Cerebellar nuclear complex (tissue), 1 donor: ENCODE measurements around the gene WWOX.

Experiments
- DNase-seq, 2 experiments: peaks; one replicate each; lab custom pipeline; 2025; lab: John Stamatoyannopoulos, UW

Gene WWOX

DNA sequence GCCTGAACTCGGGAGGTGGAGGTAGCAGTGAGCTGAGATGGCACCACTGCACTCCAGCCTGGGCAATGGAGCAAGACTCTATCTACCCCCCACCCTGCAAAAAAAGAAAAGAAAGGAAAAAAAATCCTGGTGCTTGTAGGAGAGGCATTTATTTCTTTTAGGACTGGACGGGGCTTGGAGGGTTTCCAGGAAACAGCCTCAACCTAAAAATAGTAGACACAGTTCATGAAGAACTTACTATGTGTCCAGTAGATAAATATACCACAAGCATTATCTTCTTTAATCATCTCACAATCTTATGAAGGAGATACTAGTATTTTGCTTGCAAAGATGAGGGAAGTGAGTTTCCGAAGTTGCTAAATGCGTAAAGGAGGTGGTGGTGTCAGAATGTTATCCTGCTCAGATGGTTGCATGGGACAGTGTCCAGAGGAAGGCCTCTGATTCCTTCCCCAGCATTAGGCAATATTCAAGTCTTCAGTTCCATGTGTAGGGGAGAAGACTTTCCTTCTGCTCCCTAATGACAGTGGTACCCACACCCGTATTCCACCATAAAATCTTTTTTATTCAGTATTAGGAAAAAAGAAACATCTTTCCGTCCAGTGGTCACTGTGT lies 263.2 kb downstream of the WWOX start:
- no peak for DNase-seq

DNA sequence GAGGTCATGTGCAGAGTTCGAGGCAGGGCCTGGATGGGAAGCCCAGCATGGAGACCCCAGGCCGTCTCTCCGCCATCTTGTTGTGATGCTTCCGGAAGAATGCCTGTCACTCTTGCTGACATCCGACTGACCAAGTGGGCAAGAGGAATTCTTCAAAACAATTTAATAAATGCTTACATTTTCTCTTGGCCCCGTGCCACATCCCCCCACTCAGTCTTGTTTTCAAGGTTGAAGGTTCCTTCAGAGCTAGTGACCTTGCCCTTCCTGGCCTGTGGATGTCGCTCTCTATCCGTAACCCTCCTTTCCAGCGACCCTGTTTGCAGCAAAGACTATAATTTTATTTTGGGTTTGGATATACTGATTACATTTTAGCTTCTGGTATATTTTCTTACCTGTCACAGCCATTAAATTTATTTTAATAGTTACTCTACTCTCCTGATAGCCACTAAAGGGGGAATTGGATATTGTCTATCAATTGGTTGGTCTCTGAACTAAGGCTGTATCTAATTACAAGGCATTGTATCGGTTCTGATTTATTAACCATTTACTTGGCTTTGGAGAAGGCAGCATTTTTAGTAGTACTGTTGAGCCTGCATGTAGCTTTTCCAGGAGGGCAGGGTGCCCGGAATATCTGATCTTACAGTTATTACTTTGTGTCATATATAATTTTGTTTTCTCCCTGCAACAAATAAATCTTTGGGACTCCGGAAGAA lies 264.5 kb downstream of the WWOX start:
- no peak for DNase-seq

DNA sequence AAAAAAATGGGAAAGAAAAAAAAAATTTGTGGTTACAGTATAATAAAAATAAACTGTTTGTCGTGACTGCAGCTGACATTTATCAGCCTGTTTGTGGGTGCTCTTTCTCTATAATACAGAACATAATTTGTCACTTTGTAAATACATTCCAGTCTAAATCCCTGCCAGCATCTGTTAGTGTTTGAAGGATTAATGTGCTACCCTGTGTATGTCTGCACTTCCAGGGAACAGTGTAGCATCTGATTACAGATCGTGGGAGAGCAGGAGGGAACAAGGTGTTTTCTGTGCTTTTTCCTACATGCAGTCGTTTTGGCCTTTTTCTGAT lies 265.1 kb downstream of the WWOX start:
- DNase-seq: no peak

DNA sequence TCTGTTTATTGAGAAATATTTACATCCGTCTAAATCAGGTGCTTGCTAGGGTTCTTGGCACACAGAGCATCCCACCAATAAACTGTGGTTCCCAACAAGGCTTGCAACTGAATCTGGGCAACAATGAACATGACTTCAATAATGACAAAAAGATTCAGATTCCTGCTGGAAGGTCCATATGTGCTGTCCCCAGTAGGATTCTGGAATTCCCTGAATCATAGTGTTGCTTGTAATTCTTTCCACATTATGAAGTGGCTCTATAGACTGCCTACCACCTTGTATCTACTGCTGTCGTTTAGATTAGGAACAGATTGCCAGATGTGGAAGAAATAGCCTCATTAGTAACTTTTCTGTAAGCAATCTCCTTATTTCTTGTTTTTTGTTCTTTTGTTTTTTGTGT lies 265.9 kb downstream of the WWOX start:
- DNase-seq: no peak

DNA sequence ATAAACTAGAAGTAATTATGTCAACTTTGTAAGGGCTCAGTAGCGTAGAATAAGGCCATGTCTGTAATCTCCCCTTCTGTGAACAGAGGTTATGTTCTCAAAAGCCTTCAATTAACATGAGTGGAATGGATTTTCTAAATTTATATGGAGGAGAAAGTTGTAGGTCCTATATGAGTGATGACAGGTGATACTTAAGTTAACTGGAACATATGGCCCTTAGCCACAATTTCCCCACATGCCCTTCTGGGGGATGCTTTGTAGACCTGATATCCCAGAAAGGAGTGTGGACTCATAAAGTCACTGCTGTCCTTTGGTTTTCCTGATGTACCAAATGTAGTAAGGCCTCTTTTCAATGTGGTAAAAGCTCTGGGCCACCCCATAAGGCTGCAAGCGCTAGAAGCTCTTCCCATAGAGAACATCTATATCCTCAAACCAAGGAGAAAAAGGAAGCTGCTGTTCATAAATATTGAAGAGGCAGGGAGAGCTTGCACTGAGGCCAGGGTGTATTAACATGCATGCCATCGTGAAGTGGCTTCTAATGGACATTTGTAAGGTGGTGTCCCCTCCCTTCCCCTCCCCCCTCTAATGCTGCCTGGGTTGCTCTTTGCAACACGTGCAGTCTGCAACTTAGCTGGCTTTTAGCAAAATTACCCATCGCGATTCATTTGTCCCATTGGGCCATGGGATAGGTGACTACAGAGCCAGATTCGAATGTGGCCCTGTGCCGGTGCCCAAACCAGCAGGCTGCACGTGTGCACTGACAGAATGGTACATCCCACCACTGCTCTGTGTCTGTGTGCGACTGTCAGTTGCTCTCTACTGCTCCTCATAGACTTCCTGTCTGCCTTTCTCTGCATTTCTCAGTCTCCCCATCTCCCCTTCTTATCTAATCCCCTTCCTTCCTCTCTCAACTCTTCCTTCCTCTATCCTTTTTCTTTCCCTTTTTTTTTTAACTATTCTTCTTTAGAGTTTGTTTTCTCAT lies 269.0 kb downstream of the WWOX start:
- no peak for DNase-seq

DNA sequence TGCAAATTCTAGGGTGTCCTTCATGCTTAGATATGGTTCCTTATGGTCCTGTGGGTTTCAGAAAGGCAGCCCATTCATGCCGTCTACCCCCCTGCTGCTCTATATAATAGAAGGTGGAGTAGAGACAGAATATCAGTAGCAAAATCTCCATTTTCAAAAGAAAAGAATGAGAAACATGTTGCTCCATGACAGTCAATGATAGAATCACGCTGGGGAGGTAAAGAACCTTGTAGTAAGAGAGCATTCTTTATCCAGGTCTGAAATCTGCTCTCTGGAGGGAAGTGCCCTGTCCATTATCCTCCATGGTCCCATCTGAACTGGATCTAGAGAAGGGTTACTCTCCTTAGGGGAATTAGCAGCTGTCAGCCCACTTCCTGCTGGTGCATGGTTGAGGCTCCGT lies 272.8 kb downstream of the WWOX start:
- DNase-seq: no peak

DNA sequence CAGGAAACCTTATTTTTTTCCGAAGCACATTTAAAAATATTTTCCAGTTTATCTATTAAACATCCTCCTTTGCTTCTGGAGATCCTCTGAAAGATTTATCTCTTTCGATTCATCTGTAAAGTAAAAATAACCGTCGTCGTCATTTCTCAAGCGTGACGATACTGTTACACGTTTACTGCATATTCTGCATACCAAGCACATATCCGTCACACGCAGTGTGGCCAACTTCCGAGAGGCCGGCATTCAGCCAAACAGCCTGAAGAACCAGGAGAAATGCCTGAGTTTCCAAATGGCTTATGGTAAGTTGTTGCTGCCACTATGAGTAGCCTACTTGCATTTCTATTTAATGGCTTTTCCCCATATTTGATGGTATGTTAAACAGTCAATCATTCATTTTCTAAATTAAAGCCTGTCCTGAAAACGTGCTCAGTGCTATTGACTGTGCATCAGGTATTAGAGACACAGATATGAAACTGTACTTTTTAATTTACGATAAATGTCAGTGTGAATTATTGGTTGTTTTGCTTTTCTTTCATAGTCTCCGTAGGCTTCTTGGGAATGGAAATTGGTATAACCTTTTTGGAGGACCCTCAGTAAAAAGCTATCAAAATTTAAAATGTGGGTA lies 275.7 kb downstream of the WWOX start:
- DNase-seq: no peak

DNA sequence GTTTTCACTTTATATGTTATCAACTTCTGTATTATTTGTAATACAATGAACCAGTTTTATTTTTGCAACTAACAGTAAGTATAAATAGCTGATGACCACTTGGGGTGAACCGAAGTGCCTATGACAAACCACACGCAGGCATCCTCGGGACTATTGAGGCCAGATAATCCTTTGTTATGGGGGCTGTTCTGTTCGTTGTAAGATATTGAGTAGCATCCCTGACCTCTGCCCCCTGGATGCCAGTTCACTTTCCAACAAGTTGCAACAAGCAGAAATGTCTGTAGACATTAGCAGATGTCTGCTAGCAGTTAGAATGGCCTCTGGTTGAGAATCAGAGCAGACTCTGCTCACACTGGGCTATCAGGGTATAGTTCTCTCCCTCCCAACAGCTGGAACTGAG lies 277.0 kb downstream of the WWOX start:
- no peak for DNase-seq

DNA sequence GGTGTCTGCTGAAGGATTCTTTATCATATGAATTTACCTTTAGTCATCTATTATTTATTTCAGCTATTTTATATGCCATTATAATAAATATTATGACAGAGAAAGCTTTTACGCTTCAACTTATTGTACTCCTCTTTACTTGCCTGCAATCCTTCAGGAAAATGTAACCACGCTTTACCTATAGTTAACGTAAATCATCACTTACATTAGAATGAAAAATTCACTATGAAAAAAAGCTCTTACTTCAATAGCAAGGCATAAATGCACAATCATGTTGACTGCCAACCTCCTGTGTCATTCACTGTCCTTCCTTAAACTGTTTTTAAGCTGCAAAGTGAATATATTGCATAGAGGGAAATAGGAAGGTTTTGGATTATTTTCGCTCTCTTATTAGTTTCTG lies 277.9 kb downstream of the WWOX start:
- no peak for DNase-seq

DNA sequence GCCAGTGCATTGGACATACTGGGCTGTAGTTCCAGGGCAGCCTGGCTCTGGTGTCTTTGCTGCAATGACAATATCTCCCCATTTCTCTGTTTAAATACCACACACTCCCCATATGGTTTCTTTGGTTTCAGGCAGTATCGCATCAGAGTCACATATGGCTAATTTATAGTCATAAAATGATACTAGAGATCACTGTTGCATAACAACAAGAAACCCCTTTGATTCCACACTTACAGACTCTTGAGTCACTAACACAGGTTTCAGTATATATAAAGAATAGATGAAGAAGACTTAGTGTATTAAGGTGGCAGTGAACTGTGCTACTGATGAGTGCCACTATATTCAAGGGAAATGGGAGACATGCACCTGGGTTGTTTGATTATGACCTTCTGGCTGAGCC lies 281.6 kb downstream of the WWOX start:
- DNase-seq: no peak

DNA sequence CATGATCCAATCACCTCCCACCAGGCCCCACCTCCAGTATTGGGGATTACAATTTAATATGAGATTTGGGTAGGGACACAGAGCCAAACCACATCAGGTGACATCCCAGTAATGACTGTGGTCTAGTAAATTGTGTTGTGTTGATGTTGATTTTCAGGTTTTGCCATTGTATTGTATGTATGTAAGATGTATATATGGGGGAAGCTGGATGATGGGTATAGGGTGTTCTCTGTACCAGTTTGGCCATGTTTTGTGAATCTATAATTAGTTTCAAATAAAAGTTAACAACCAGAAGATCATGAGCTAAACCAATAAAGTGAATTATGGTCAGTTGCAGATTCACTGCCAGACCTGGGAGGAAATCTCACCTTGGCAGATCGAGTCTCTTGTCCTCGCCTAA lies 283.7 kb downstream of the WWOX start:
- no peak for DNase-seq

DNA sequence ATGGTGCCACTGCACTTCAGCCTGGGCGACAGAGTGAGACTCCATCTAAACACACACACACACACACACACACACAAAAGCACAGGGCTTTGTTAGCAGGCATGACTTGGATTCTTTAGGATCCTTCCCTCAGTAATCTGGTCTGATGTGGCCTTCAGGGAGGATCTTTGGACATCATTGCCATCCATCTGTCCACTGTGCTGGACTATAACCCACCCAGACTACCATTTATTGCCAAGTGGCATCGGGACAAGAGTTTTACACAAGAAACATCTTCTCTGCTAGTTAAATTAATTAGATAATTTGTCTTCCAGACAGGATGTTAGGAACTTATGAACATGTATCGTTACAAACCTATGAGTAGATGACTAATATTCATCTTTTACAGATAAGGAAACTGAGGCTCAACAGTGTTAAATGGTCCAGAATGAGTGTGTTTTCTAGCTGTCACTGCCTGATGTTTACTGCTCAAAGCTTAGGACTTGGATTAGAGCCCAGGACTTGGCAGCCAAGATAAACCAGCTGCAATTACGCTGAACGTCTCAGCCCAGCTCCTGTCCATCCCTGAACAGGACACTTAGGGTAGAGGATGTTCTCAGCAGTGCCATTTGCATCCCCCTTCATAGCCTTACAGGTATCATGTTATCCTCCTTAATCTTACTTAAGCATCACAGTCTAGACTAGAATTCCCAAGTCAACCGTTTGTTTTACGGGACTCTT lies 285.8 kb downstream of the WWOX start:
- no peak for DNase-seq

DNA sequence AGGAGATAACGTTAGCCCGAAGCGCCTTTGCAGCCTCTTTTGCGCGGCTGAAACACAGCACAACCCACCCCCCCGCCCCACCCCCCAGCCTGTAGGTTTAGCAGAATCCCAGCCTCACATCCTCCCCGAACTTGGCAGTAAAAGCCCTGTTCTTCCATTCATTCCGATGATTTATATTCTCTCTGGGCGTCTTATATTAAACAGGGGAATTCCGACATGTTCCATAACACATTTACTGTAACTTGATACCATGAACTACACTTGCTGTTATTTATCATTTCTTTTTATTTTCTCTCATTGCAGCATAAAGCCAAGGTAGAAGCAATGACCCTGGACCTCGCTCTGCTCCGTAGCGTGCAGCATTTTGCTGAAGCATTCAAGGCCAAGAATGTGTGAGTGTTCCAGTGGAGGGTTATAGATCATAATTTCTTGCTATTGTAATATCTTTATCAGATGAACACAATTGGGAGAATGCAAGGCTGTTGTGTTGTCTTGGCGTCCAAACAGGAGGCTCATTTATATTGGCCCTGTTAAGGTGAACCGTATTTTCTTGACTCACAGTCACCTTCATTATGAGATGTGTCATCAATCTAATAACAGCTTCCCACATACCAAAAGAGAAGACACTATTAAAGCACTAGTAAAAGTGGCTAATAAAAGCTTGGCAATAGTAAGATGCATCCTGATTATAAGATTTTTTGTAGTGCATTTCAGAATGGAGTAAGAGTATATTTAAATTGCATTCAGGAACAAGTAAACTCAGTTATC lies 287.3 kb downstream of the WWOX start:
- no peak for DNase-seq

DNA sequence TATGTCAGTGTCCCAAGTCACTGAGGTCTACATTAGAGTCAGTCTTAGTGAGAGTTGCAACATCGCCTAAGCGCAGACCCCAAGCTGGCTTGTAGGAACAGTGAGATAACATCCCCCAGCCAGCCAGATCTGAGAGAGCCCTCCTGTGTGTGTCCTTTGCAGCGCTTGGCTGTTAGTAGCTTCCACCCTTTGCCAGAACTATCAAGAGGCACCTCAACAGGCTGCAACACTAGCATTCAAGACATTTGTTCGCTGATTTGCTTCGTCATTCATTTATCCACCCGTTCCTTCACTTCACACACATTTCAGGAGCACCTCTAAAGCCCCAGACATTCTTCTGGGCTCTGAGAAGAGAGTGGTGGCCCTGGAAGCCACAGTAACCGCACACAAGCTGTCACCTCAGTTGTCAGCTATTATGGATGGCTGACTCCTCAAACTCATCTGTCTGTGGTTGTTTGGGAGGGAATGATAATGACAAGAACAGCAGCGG lies 289.6 kb downstream of the WWOX start:
- DNase-seq: no peak

DNA sequence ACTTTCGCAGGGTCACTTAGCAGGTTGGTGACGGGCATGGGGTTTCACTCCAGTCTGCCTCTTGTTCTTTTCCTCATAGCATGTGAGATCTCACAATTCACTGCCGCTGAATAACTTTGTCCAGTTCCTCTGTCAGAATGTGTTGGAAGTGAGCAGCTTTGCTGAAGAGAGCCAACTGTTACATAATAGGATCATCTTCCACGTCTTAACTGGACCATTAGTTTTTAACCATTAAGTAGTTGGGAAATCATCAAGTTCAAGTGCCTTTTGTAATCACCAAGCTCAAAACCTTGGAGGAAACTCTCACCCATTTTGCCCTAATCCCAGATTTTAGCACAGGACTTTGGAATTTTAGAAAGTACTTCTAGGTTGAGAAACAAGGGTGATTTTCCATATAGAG lies 290.6 kb downstream of the WWOX start:
- DNase-seq: no peak

DNA sequence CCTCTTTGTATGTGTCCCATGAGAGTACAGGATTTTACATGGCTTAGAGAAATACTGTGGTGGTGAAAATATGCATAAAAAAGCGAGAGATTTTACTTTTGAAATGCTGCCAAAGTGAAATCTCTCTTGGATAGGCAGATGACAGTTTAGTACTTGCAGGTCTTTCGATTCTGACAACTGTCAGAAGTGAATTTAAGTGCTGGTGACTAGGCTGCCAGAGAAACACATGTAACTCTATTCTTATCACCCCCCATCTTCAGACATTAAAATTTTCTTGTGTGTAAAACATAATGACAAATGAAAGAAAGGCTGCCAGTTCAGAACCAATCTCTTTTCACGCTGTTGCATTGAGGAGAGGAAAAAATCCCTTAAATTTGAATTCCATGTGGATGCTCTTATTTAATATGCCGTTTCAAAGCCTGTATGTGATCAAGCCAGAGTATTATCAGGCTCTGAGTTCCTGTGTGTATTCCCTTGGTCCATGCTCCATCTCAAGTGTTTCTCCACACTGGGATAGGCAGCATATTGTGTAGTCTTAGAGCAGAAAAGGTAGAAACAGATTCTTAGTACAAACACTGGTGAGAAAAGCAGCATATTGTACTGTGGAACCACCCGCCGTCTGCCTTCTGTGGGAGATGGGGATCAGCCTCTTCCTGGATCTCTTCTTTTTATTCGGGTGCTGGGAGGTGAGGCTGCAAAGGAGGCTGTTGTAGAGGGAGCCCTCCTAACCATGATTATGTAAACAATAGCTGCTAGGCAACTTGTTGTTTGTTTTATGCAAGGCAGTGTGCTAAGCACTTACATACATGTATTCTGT lies 291.3 kb downstream of the WWOX start:
- DNase-seq: no peak

DNA sequence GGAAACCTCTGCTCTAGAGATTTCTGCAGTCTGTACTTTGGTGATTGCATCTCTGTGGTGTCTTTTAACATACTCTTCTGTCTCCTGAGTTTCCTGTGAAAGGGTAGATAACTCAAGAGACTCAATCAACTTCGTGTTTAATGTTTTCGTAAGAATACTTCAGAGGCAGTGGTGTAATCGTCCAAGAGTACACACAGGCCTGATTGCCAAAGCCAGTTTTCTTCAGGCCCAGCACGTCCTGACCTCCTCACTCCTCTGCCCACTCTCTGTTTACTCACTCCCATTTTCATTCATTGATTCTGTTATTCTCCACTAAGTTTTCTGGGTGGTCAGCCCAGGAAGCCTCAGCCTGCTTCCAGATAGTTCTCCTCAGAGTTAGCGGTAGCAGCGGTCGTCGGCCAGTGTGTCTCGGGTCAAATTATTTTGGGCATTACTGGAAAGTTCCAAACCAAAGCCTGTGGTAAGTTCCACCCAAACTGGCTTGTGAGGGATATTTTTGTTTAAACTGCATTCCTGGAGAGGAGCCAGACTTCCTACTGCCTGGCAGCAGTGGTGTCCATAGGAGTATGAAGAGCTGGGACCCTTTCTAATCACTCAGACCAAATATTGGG lies 293.2 kb downstream of the WWOX start:
- no peak for DNase-seq

DNA sequence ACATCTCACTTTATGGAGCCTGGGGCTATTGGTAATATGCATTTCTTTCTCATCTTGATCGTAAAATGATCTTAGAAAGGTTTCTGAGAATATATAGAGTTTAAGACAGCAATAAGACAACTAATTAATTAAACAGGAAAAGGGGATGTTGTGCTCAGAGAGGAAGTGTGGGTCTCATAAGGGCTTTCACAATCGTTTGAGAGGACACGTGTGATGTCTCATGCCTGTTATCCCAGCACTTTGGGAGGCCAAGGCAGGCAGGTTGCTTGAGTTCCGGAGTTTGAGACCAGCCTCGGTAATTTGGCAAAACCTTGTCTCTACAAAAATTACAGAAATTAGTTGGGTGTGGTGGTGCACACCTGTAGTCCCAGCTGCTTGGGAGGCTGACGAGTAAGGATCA lies 295.6 kb downstream of the WWOX start:
- no peak for DNase-seq

DNA sequence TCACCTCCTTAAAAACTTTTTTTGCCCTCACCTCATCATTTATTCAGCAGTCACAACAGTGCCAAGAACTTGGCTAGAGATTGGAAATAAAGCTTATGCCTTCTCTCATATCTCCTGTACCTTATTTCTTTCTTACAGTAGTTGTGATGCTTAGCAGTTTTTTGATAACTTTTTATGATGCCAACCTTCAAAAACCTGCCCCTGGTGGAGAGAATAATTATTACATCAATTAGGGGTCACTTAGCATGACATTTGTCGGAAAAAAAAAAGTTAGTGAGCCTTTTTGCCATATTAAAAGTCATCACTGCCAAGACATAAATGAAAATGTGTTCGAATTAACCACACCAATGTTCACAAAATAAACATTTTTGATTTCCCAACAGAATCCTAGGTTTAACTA lies 296.6 kb downstream of the WWOX start:
- DNase-seq: no peak

DNA sequence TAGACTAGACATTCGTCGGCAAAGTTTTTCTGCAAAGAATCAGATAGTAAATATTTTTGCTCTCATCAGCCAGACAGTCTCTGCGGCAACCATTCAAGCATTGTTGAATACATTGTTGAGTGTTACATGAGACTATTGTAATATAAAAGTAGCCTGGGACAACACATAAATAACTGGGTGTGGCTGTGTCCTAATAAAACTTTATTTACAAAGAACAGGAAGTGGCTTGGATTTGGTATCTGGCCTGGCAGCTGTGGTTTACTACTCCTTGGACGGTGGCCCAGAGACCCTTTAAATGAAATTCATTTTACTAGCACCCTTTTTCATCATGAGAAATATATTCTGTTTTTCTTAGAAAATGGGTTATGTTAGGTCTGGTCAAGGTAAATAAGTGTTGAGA lies 297.2 kb downstream of the WWOX start:
- no peak for DNase-seq
